Iris pigment epithelial cell (primary cell): ENCODE data around the gene TRAFD1.
A peak's percentile ranks its signal among the peaks of the same experiment; 100 is the strongest.

Experiments
- DNase-seq: peaks from one replicate; pipeline ENCODE4 v3.0.0-alpha.2; 2011; ENCODE audit warnings: low read depth

The TRAFD1 gene

DNA sequence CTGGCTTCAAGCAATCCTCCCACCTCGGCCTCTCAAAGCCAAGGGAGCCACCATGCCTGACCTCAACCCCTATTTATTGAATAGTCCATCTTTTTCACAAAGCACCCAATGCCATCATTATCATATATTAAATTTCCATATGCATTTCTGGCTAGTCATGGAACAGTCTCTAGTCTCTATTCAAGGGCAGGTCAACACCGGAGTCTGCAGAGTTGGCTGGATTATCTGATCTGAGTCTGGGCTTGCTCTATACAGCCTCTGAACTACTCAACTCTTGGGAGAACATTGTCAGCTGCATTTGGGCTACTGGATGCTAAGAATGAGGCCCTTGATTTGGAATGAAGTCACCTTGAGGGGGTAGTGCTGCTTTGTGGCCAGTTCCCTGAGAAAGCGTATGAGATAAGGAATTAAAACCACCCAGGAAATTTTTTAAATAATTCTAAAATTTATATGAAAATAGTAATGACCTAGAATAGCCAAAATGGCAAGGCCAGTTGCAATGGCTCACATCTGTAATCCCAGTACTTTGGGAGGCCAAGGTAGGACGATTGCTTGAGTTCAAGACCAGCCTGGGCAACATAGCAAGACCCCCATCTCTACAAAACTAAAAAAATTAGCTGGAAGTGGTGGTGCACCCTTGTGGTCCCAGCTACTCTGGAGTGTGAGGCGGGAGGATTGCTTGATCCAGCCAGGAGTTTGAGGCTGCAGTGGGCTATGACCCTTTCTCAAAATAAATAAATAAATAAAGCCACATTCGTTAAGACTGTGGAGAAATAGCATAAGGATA lies 9.9 kb upstream of the TRAFD1 start:
- DNase-seq: no peak

DNA sequence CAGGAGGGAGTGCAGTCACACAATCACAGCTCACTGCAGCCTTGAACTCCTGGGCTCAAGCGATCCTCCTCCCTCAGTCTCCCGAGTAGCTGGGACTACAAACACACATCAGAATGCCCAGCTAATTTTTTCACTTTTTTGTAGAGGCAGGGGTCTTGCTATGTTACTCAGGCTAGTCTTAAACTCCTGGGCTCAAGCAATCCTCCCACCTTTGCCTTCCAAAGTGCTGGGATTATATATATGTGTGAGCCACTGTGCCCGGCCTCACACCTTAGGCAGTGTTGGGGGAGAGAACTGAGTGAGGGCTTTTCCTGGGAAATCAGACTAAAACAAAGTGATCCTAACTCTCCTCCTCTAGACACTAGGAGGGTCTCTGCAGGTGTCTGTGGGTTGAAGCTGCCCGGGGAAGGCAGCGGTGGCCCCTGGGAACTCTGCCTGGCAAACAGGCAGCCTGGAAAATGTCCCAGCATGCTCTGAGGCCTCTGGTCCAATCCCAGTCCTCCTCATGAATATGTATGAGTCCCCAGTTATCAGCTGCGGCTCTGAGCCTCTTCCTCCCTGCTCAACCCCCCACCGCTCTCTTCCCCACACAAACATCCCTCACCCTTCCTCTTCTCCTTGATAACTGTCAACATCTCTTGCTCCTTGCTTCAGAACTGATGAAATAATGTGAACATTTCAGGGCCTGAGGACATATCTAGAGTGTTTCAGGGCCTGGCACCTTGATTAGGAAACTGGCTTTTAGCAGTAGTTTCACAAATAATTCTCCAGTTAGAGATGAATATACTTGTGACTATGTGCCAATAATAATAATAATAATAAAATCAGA lies 8.9 kb upstream of the TRAFD1 start:
- peak; percentile 92 for DNase-seq

DNA sequence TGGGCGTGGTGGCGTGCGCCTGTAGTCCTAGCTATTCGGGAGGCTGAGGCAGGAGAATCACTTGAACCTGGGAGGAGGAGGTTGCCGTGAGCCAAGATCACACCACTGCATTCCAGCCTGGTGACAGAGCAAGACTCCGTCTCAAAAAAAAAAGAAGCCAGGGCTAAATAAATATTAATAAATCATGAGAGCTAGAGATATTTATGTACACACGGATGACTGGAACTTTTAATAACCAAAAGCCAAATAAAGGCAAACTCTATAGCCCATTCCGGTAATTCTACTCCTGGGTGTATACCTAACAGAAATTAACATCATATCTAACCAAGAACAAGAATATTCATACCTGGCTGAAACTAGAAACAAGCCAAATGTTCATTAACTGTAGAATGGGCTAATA lies 7.7 kb upstream of the TRAFD1 start:
- no peak for DNase-seq

DNA sequence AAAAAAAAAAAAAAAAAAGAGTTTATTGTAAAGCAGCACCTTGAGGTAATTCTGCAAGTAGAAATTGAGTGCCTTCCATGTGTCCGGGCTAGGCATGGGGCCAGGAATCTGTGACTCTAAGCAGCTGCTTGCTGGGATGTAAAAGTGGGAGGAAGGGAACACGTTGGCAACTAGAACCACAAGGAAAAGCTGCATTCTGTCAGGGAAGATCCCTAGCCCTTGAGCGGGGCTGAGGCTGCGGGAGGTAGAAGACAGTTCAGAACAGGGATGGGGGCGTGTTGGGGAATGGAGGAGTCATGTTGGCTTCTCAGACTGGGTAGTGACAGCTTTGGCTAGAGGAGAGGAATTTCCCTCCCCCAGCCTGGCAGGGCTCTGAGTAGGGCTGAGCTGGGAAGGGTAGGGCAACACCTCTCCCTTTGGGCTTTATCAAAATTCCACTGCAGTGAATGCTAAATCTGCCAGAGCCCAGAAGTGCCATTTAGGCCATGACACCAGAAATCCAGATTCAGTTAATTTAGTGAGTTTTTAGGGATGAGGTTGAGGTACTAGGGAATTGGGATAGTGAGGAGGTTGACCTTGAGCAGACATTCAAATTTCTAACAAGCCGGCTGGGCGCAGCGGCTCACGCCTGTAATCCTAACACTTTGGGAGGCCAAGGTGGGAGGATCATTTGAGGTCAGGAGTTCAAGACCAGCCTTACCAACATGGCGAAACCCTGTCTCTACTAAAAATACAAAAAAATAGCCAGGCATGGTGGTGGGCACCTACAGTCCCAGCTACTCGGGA lies 3.4 kb upstream of the TRAFD1 start:
- peak; percentile 73 for DNase-seq

DNA sequence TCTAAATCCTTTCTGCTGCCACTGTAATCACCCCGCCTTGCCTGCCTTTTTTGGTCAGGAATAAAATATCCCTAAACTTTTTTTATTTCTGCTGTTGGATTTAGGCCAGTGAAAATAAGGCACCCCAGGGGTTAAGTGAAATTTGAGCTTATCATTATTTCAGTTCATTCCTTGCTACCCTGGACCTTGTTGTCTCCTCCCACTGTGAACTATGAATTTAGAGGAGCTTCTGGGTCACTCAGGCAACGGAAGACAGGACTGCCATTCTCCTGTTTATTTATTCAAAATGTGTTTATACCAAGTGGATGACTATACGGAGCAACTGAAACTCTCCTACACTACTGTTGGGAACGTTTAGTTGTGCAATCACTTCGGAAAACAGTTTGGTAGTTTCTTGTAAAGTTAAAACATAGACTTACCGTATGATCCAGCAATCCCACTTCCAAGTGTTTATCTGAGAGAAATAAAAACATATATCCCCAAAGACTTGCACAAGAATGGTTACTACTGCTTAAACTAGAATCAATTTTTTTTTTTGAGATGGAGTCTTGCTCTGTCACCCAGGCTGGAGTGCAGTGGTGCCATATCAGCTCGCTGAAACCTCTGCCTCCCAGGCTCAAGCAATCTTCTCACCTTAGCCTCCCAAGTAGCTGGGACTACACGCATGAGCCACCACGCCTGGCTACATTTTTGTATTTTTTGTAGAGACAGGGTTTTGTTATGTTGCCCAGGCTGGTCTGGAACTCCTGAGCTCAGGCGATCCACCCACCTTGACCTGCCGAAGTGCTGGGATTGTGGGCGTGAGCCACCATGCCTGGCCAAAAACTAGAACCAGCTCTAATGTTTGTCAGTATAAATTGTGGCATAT lies 2.3 kb upstream of the TRAFD1 start:
- DNase-seq: peak; percentile 95

DNA sequence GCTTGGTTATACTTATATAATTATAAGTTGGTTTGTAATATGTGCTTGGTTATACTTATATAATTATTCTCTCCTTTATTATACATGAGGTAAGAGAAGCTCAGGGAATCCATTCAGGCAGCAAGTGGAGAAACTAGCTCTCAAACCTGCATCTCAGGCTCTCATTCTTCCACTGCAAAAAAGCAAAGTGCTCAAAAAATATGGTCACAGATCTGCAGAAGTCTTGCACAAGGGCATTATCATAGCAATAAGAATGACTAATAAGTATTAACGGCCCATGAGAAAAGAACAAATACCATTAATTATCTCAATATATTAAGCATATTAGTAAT lies 476 bp upstream of the TRAFD1 start:
- no peak for DNase-seq

DNA sequence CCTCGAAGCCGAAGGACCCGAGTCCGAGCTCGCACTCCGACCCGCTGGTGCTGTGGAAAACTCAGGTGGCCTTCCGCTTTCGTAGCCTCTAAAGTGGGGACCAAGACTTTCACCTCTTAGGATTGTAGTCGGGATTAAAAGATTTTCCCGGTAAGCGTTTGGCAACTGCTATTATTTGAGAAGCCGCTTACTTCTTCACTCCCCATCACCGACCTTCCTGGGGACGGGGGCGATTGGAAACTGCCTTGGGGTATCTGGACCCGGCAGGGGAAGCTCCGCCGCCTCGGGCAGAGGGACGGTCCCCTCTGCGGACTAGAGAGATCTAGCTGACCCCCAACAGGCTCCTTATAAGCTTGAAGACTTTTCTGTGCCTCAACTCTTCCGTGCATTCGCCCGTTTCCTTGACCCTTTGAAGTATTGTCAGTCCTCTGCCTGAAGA lies 659 bp downstream of the TRAFD1 start:
- DNase-seq: no peak

DNA sequence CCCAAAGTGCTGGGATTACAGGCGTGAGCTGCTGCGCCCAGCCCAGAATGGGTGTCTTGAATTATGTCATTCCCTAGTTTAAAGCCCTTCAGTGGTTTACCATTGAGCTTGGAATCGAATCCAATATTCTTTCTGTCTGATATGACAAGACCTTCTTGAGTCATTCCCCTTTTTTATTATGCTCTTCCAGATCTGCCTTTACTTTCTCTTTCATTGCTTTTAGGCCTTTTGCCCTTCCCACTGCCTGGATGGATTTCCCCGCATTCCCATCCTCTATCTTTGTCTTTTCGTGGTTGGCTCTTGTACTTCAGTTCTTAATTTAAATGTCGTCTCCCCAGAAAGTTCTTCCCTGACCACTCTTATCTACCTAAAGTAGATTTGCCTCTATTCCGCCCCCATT lies 1.6 kb downstream of the TRAFD1 start:
- DNase-seq: peak; percentile 33

DNA sequence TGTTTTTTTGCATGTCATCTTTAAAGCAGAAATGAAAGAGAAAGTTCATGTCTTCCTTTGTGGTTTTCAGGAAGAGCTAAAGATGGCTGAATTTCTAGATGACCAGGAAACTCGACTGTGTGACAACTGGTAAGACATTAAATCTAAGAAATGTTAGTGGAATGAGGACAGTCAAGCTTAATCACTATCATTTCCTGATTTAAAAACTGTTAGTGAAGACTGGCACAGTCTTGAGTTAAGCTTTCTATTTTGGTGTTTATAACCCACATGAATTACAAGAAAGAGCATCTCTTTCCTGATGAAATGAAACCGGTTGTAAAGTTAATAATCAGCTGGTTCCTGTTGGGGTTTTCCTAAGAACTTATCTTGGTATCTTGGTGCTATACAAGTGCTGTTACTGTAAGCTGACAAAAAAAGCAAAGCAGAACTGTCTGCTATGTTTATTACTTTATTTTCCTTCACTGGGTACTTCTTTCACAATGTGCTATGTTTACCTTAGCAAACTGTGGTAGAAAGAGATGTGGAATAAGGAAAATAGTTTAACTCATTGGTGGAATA lies 5.2 kb downstream of the TRAFD1 start:
- DNase-seq: peak; percentile 71

DNA sequence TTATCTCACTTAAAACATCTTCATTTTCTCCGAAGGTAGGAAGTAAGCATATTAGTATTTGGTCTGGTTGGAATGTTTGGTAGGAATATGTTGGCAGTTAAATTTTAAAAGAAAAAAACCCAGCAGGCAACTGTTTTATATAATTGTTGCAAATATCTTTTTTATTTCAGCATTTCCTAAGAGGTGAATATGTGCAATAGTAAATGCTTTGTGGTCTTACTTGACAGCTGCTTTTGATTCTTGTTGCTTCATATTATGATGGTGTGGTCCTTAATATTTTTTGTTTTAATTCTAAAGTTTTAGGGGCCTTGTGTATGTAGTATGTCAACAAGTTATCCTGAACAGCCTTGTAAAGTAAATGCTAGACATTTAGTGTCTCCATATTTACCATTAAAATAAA lies 6.3 kb downstream of the TRAFD1 start:
- no peak for DNase-seq

DNA sequence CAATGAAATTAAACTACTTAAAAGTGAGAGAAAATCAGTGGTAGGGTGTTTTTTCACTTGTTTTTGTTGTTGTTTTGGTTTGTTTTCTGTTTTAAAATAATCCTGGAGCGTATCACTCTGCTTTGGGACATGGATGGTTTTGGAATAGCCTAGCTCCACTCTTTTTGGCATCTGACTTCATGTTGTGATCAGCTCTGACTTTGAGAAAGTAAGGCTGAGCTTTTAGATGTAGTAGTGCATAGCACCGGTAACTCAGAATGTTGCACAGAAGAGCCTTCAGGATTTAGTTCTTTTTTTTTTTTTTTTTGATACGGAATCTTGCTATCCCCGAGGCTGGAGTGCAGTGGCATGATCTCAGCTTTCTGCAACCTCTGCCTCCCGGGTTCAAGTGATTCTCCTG lies 8.1 kb downstream of the TRAFD1 start:
- no peak for DNase-seq

DNA sequence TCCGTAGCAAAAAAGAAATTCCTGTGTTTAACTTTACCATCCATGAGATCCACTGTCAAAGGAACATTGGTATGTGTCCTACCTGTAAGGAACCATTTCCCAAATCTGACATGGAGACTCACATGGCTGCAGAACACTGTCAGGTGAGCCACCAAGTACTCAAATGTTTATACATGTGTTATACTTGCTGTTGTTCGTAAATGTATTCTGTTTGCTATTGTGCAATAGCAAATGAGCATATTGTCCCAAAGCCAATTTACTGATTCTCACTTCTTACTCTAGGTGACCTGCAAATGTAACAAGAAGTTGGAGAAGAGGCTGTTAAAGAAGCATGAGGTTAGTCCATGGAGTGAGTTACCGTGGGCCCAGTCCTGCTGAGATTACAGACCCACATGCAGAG lies 9.4 kb downstream of the TRAFD1 start:
- DNase-seq: no peak

DNA sequence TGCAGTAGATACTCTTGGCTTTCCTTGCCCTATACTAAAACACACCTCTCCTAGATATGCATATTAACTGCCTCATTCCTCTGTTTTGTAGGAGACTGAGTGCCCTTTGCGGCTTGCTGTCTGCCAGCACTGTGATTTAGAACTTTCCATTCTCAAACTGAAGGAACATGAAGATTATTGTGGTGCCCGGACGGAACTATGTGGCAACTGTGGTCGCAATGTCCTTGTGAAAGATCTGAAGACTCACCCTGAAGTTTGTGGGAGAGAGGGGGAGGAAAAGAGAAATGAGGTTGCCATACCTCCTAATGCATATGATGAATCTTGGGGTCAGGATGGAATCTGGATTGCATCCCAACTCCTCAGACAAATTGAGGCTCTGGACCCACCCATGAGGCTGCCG lies 15.4 kb downstream of the TRAFD1 start:
- no peak for DNase-seq

DNA sequence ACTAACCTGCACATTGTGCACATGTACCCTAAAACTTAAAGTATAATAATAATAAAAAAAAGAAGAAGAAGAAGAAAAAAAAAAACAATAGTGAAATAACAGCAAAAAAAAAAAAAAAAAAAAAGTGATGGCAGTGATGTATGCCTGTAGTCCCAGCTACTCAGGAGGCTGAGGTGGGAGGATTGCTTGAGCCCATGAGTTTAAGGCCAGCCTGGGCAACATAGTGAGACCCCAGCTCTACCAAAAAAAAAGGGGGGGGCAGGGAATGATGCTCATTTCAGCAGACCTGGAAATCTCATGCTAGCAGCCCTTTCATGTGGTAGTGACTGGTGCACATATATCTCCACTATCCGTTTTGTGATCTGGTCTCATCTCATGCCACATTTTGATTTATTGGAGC lies 20.8 kb downstream of the TRAFD1 start:
- DNase-seq: no peak

DNA sequence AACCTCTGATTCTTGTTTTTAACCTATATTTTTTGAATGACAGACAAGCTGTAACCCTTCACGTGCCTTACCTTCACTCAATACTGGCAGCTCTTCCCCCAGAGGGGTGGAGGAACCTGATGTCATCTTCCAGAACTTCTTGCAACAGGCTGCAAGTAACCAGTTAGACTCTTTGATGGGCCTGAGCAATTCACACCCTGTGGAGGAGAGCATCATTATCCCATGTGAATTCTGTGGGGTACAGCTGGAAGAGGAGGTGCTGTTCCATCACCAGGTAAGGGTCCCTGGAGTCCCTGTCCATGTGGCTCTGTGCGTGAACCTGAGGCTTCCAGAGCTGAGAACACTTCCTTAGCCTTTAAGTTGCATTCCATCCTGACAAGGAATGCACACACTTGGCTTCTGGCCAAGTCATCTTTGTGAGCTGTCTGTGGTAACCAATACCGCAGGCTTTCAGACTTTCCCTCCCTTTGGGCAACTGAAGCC lies 22.7 kb downstream of the TRAFD1 start:
- DNase-seq: peak; percentile 92

DNA sequence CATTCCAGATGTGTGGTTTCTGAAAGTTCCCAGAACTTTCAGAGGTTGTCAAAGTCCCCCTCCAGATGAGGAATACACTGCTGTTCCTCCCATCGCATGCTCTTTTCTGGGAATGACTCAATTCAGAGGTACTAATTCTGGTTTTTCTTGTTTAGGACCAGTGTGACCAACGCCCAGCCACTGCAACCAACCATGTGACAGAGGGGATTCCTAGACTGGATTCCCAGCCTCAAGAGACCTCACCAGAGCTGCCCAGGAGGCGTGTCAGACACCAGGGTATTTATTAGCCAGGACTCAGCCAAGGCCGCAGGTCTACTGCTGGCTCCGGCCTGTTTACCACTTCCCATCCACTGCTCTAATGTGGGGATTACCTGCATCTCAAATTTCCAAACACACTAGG lies 24.2 kb downstream of the TRAFD1 start:
- DNase-seq: no peak

DNA sequence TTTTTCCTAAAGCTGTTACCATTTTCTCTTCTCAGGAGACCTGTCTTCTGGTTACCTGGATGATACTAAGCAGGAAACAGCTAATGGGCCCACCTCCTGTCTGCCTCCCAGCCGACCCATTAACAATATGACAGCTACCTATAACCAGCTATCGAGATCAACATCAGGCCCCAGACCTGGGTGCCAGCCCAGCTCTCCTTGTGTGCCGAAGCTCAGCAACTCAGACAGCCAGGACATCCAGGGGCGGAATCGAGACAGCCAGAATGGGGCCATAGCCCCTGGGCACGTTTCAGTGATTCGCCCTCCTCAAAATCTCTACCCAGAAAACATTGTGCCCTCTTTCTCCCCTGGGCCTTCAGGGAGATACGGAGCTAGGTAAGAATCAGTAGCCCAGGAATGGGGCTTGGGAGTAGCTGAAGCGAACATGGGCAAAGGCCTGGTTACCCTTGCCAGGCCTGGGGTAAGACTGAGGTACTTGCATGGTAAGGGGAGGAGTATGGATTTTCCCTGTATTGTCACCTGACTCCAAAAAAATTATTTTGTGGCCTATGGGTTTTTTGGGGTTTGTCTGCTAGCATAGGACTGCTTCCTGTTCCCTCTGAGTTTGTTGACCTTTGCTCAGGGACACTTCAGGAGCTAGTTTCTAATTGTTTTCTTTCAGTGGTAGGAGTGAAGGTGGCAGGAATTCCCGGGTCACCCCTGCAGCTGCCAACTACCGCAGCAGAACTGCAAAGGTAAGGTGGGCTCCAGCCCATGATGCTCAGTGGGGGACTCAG lies 26.6 kb downstream of the TRAFD1 start:
- DNase-seq: no peak

DNA sequence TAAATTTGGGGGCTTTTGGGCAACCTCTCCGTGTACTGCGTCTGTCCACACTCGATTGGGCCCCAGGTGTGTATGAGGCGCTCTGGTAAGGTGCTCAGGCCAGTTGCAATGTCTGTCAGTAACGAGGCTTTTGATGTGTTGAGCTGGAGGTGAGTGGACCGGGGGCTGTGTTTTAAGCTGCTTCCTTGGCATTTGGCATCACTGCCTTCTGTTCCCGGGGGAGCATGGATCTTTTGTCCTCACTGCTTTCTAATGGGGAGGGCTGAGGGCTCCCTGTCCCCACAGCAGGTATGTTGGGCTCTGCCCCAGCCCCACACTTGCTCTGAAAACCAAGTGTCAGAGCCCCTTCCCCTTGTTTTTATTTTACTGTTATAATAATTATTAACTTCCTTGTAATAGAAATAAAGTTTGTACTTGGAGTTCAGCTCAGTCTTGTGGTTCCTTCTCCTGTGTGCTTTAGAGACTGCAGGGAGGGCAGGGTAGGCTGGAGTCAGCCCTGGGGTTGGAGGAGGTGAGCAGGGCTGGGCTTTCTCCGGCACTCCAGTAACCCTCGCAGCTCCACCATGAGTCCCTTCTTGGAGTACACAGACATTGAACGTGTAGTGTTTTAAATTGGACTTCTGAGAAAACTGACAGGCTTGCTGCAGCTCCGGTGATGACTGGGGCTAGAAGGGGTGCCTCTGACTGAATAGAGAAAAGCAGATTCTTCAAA lies 28.0 kb downstream of the TRAFD1 start:
- DNase-seq: no peak

DNA sequence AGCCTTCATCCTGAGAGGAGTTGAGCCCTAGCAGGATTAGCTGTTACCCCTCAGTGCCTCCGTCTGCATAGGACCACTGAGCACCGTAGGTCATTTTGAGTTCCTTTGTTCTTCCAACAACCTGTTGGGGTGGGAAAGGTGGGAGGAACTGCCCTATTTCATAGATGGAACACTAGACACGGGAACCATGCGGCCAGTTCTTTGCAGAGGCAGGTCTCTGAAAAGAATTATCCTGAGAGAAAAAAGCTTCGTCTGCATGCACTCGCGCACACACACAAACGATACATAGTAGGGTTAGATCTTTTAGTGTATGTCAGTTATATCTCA lies 28.5 kb downstream of the TRAFD1 start:
- no peak for DNase-seq
